GM18867 (cell line): Measurements from ENCODE around the gene AP2A2.
"Not testable (repeated sequence)": the region's sequence is repeated elsewhere in the genome, so short reads cannot be mapped to it uniquely, and the experiment has no call there.

Experiments
- ATAC-seq: cut with Tn5 transposase; IDR thresholded peaks from one replicate; pipeline ENCODE4 v1.9.1; 2021; ENCODE audit warnings: mild to moderate bottlenecking, moderate library complexity; ENCODE audit not compliant: unreplicated experiment

AP2A2 gene

GRCh38 chr11:1012740-1013630, 87.3 kb downstream of the AP2A2 start:
- ATAC-seq: no peak

- no peak for ATAC-seq
These were observed 87.9 kb downstream of the AP2A2 start for GRCh38 chr11:1013631-1013935.

- no peak for ATAC-seq
These were observed 88.6 kb downstream of the AP2A2 start for GRCh38 chr11:1014276-1014675.

GRCh38 chr11:1015064-1015463, 89.4 kb downstream of the AP2A2 start:
- no peak for ATAC-seq

- ATAC-seq: no peak
These were observed 90.3 kb downstream of the AP2A2 start for GRCh38 chr11:1015826-1016545.

GRCh38 chr11:1016610-1017126, 91.0 kb downstream of the AP2A2 start:
- not testable (repeated sequence) for ATAC-seq

- no peak for ATAC-seq
These were observed 91.8 kb downstream of the AP2A2 start for GRCh38 chr11:1017269-1018005.

- no peak for ATAC-seq
These were observed 92.4 kb downstream of the AP2A2 start for GRCh38 chr11:1018091-1018490.

- ATAC-seq: no peak
These were observed 93.7 kb downstream of the AP2A2 start for GRCh38 chr11:1019321-1019910.

- no peak for ATAC-seq
These were observed 94.7 kb downstream of the AP2A2 start for GRCh38 chr11:1020211-1020905.

- no peak for ATAC-seq
These were observed 96.7 kb downstream of the AP2A2 start for GRCh38 chr11:1022411-1022810.

GRCh38 chr11:1022908-1023810, 97.5 kb downstream of the AP2A2 start:
- no peak for ATAC-seq

GRCh38 chr11:1023811-1024596, 98.3 kb downstream of the AP2A2 start:
- no peak for ATAC-seq

- ATAC-seq: no peak
These were observed 99.1 kb downstream of the AP2A2 start for GRCh38 chr11:1024597-1025409.

- ATAC-seq: no peak
These were observed 99.9 kb downstream of the AP2A2 start for GRCh38 chr11:1025410-1026162.

GRCh38 chr11:1026163-1026450, 100.4 kb downstream of the AP2A2 start:
- ATAC-seq: no peak
